ENCODE results near the gene MAPK11.
A peak's percentile ranks its signal among the peaks of the same experiment; 100 is the strongest.

Gene MAPK11

GRCh38 chr22:50307890-50308596 lies 37.9 kb upstream of the MAPK11 start:
- no peak for DNase-seq

DNA sequence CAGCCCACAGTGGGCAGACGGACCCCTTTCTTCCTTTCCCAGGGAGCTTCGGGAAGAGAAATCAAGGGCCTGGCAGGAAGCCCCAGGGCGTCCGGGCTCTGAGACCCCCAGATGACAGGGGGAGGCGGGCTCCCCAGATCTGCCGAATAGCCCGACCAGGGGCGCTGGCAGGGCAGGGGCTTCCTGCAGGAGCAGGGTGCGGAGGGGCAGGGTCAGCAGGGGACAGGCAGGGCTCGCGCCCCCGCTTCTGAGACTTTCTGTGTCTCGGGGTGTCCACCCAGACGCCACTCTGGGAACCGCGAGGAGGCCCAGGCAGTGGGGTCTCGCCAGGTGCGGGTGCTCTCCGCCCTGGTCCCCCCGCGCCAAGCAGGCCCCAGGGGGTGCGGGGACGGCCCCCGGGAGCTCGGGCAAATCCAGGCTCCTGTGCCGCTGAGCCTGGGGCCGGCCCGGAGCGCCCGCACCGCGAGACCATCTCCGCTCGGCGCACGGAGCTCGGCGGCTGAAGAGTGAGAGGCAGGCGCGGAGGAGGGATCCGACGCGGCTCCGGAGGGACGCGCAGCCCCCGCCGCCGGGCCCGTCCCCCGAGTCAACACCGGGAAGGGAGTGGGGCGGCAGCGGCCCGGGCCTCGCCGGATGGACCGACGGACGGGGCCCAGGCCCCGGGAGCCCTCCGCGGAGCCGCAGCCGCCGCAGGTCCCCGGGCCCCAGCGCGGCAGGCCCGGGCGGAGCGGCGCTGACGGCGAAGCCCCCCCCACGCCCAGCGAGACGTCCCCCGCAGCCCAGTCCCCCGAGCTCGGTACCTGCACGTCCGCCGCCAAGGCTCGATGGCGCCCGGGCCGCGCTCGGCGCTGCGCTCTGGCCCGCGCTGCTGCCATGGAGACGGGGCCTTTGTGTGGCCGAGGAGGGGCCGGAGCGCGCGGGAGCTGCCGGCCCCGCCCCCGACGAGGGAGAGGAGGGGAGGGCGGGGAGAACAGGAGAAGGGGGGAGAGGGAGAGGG lies 36.9 kb upstream of the MAPK11 start, which contains the start of gene PLXNB2:
Gene PLXNB2 (minus strand): TSS at position 894 of the 997 bp plus-strand sequence. CDS start 17,062 bp downstream, outside the sequence.
- peak; percentile 74 for DNase-seq

DNA sequence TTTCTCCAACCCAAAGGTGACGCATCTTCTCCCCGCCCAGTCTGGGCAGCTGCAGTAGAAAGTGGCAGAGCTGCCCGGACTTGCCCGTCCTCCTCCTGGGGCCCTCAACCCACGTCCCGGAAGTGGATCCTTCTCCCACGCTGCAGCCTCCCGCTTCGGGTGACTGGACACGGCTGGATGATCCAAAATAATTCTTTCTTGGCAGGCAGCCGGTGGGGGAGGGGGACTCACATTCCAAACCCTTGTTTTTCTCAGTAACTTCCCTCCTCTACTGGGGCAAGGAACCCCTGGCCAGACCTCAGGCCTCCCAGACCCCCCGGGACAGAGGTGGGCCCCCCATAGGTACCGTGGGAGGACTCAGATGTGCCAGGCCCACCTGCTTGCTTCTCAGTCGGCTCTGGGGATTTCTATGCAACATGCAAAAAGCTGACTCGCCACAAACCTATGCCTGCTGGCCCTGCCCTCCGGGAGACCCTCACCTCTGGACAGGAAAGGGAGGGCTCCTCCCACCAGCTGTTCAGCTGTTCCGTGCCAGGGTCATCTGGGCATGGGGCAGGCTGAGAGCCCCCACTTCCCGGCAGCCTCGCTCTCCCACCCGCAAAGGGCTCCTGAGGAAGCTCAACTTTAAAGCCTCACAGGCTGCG lies 35.9 kb upstream of the MAPK11 start:
- peak; percentile 75 for DNase-seq

- no peak for DNase-seq
Observed at GRCh38 chr22:50305393-50305922, 35.3 kb upstream of the MAPK11 start.

GRCh38 chr22:50304528-50305392 lies 34.6 kb upstream of the MAPK11 start:
- DNase-seq, result peak; percentile 86

- no peak for DNase-seq
Observed at GRCh38 chr22:50303848-50304527, 33.8 kb upstream of the MAPK11 start.

DNA sequence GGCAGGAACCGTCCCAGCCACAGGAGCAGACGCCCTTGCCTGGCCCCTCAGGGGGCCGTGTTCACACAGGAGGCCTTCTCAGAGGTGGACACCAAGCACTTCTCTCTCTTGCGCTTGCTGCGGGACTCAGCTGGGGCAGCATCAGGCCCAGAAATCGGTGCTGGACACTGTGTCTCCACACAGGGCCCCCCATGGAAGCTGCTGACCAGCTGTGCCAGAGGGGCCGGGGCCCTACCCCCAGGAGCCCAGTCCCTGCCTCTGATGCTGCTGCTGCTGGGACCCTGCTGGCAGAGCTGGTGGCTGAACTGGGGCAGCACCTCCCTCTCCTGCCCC lies 33.3 kb upstream of the MAPK11 start:
- DNase-seq, result no peak

- no peak for DNase-seq
Observed at GRCh38 chr22:50302564-50302963, 32.4 kb upstream of the MAPK11 start.

DNA sequence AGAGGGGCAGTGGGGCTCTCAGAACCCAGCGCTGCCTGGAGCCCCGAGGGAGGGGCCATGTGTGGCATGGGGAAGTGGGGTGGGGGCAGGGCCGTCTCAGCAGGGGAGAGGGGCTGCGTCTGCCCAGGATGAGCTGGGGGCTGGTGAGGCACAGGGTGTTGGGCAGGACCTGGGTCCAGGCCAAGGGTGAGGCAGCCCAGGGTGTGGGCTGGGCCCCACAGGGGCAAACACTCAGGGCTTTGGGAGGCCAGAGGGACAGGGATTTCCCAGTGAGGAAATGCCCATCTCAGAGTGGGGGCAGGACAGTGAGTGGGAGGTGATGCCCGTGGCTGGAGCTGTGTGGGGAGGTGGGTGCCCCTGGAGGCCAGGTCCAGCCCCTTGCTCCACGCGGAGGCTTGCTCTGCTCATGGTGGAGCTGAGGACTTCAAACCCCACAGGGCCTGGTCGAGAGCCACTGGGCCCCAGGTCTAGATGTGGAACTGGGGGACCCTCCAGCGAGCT lies 31.9 kb upstream of the MAPK11 start:
- DNase-seq, result no peak

DNA sequence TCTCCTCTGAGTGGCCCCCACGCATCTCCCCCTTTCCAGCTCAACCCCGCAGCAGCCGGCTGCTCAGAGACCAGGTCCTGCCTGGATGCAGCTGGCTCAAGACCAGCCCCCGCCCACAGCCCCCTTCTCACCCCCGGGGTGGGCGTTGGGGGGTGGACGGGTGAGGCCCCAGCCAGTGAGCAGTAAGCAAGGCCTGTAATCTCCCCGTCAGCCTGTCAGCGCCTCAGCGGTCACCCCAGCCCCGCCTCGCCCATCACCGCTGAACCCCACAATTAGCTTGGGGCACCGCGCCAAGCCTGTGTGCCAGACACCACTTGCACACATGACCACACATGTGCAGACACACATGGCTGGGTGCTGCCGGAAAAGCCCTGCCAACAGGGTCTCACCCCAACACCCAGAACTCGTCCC lies 31.4 kb upstream of the MAPK11 start:
- no peak for DNase-seq

DNA sequence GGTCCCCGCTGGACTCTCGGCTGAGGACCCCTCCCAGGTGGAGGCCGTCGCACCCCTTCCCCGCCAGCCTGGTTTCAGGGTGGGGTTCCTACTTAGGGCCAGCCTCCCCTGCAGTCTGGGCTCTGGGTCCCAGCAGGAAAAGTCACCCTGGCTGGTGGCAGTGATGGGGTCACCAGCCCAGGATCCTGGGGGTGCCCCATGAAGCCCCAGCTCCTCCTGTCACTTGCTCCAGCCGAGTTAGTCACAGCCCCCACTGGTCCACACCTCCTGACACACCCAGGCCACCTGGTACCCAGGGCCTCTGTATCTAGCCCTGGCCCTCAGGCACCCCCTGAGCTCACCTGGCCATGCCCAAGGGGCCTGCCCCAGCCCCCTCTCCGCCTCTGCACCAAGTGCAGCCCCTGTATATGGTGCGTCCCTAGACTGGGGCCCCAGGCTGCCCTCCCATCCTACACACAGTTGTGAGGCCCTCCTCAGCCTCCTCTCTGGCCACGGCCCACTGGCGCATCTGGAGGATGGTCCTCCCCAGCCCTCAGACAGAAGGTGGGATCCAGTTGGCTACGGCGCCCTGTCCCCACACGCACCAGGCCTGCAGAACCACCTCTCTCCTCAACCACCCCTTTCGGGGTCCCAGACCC lies 30.6 kb upstream of the MAPK11 start:
- DNase-seq, result no peak

DNA sequence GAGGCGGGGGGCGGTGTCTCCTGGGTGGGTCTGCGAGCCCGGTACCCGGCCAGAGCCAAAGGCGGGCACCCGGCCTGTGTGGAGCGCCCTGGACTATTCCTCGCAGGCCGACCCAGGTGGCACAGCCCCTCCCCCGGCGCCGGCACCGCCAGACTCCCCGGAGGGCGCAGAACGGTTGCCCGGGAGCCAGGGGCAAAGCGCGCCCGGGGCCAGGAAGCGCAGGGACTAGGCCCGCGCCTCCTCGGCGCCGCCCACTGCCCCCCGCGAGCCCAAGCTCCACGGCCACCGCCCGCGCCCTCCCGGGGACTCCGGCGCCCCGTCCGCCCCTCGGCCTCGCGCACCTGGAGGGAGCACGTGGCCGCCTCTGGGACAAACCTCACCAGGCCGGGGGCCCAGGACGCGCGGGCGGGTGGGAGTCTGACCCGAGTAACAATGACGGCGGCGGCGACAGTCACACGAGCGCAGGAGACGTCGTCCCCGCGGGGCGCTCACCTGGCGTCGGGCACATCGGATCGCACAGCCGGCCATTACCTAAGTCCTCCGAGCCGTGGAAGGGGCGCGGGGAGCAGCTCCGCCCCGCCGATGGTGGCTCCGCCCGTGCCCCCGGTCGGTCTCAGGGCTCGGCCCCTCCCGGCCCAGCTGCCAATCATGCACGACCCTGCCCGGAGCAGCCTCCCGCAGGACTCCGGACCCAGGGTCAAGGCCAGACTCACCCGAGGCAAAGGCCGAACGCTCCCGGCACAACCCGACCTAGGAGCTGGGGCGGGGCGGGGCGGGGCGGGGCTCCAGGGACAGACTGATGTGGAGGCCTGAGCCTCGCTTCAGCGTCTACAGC lies 29.8 kb upstream of the MAPK11 start:
- DNase-seq, result no peak

GRCh38 chr22:50298937-50299784 lies 29.0 kb upstream of the MAPK11 start:
- no peak for DNase-seq

GRCh38 chr22:50298266-50298637 lies 28.1 kb upstream of the MAPK11 start:
- DNase-seq, result no peak

GRCh38 chr22:50297510-50298265 lies 27.5 kb upstream of the MAPK11 start:
- no peak for DNase-seq

GRCh38 chr22:50296658-50297490 lies 26.7 kb upstream of the MAPK11 start:
- DNase-seq, result no peak

- DNase-seq, result no peak
Observed at GRCh38 chr22:50294319-50294656, 24.1 kb upstream of the MAPK11 start.
